ENCODE results near the gene MOCOS.
"Not testable (repeated sequence)": the region's sequence is repeated elsewhere in the genome, so short reads cannot be mapped to it uniquely, and the experiment has no call there.

MOCOS gene

GRCh38 chr18:36187193-36187825 lies at the start of gene MOCOS:
Gene MOCOS, plus strand, starts transcription at chr18:36187497. Its CDS starts 43 bp downstream, at chr18:36187540.
- peak; percentile 40 for DNase-seq

GRCh38 chr18:36139245-36139644 lies 48.1 kb upstream of the MOCOS start:
- no peak for DNase-seq

- peak; percentile 40 for DNase-seq
These were observed 45.7 kb upstream of the MOCOS start for GRCh38 chr18:36141576-36141975.

- no peak for DNase-seq
These were observed 44.5 kb upstream of the MOCOS start for GRCh38 chr18:36142751-36143150.

GRCh38 chr18:36143391-36143790 lies 43.9 kb upstream of the MOCOS start:
- DNase-seq = no peak

- DNase-seq = no peak
These were observed 37.6 kb upstream of the MOCOS start for GRCh38 chr18:36149514-36150289.

GRCh38 chr18:36152781-36153180 lies 34.5 kb upstream of the MOCOS start:
- DNase-seq = no peak

- DNase-seq = no peak
These were observed 34.1 kb upstream of the MOCOS start for GRCh38 chr18:36153203-36153602.

- DNase-seq = no peak
These were observed 33.5 kb upstream of the MOCOS start for GRCh38 chr18:36153771-36154170.

GRCh38 chr18:36155851-36156757 lies 31.2 kb upstream of the MOCOS start:
- no peak for DNase-seq

GRCh38 chr18:36157441-36157840 lies 29.9 kb upstream of the MOCOS start:
- DNase-seq = no peak

- no peak for DNase-seq
These were observed 28.9 kb upstream of the MOCOS start for GRCh38 chr18:36158266-36158867.

- DNase-seq = peak; percentile 66
These were observed 26.3 kb upstream of the MOCOS start for GRCh38 chr18:36160959-36161371.

GRCh38 chr18:36162981-36163380 lies 24.3 kb upstream of the MOCOS start:
- no peak for DNase-seq

GRCh38 chr18:36167692-36168218 lies 19.5 kb upstream of the MOCOS start:
- no peak for DNase-seq

GRCh38 chr18:36168296-36168695 lies 19.0 kb upstream of the MOCOS start:
- not testable (repeated sequence) for DNase-seq

GRCh38 chr18:36169938-36170337 lies 17.4 kb upstream of the MOCOS start:
- DNase-seq = no peak

GRCh38 chr18:36175481-36175880 lies 11.8 kb upstream of the MOCOS start:
- DNase-seq = no peak

GRCh38 chr18:36176177-36176584 lies 11.1 kb upstream of the MOCOS start:
- DNase-seq = peak; percentile 31

- DNase-seq = peak; percentile 27
These were observed 10.6 kb upstream of the MOCOS start for GRCh38 chr18:36176711-36177110.

GRCh38 chr18:36177913-36178312 lies 9.4 kb upstream of the MOCOS start:
- no peak for DNase-seq

- no peak for DNase-seq
These were observed 7.5 kb upstream of the MOCOS start for GRCh38 chr18:36179562-36180355.
